DND-41 (cell line): ENCODE results near the gene SLC38A10.

ENCODE experiments used
- ATAC-seq: fragments of 200-7000 bp; cut with Tn5 transposase; 3 replicates; pipeline ENCODE4 v1.9.1; 2021; ENCODE audit warnings: low read depth; ENCODE audit not compliant: insufficient read depth
- DNase-seq: peaks from one replicate; pipeline ENCODE4 v3.0.0-alpha.2; 2020
- H2AFZ ChIP-seq: 2 replicates; pipeline ENCODE4 v1.6.0; 2012; ENCODE audit warnings: low read depth, low read length
- H3K27ac ChIP-seq: 2 replicates; pipeline ENCODE4 v1.5.1; 2012; ENCODE audit warnings: low read length, inconsistent platforms
- H3K27me3 ChIP-seq: fragments of 200-600 bp; sonication (generic); 2 replicates; pipeline ENCODE4 v1.6.0; 2012; ENCODE audit warnings: low read length, mild to moderate bottlenecking, inconsistent platforms; ENCODE audit not compliant: insufficient read depth, poor library complexity
- H3K36me3 ChIP-seq: 2 replicates; pipeline ENCODE4 v1.5.1; 2012; ENCODE audit warnings: low read length, inconsistent platforms; ENCODE audit not compliant: insufficient read depth
- H3K4me1 ChIP-seq: 2 replicates; pipeline ENCODE4 v1.5.1; 2012; ENCODE audit warnings: mild to moderate bottlenecking, low read length; ENCODE audit not compliant: insufficient read depth
- H3K4me2 ChIP-seq: 2 replicates; pipeline ENCODE4 v1.6.0; 2012; ENCODE audit warnings: mild to moderate bottlenecking, moderate library complexity, low read length, inconsistent platforms; ENCODE audit not compliant: insufficient read depth
- H3K4me3 ChIP-seq, 2 experiments: fragments of 200-600 bp in 1 of 2; shearing (Covaris generic) in 1 of 2; 2 replicates each; pipeline ENCODE4 v1.5.1; 2012 to 2016; ENCODE audit warnings: inconsistent platforms in 2 of 2, low read length in 2 of 2, mild to moderate bottlenecking in 2 of 2, low read depth in 1 of 2, moderate library complexity in 1 of 2
- H3K79me2 ChIP-seq: 2 replicates; pipeline ENCODE4 v1.6.0; 2012; ENCODE audit warnings: low read length, inconsistent platforms; ENCODE audit not compliant: insufficient read depth
- H3K9ac ChIP-seq: 2 replicates; pipeline ENCODE4 v1.6.0; 2012; ENCODE audit warnings: low read depth, mild to moderate bottlenecking, inconsistent platforms, low read length, moderate library complexity
- H3K9me3 ChIP-seq: 2 replicates; pipeline ENCODE4 v1.5.1; 2012; ENCODE audit warnings: low read length, moderate library complexity, mild to moderate bottlenecking, inconsistent platforms; ENCODE audit not compliant: insufficient read depth, severe bottlenecking
- H4K20me1 ChIP-seq: 2 replicates; pipeline ENCODE4 v1.6.0; 2012; ENCODE audit warnings: low read length; ENCODE audit not compliant: insufficient read depth
- EZH2 ChIP-seq: IDR thresholded peaks from 3 replicates; pipeline ENCODE4 v1.6.1; 2012; ENCODE audit warnings: borderline replicate concordance, low read depth, mild to moderate bottlenecking, moderate library complexity, low read length, inconsistent platforms; ENCODE audit not compliant: severe bottlenecking
- TF ChIP-seq, protein P1 (sequence below): IDR thresholded peaks from 2 replicates; pipeline ENCODE4 v1.5.1; 2012; ENCODE audit warnings: borderline replicate concordance, low read length, moderate library complexity, mild to moderate bottlenecking; ENCODE audit not compliant: poor library complexity, severe bottlenecking; ENCODE audit errors: extremely low read depth

The SLC38A10 gene

GRCh38 chr17:81206657-81207056 is 88.5 kb downstream of the SLC38A10 start:
- ATAC-seq (no peak), DNase-seq (no peak)
- Histone ChIP-seq H3K27ac (no peak overlapping the region), H3K9me3 (no peaks in the 10 kb centered on the region), H3K36me3 (peaks cover 51% of the 10 kb centered on the region), H3K79me2 (no peaks in the 10 kb centered on the region), H3K9ac (no peak overlapping the region), H3K4me2 (no peak overlapping the region), H4K20me1 (peaks cover 20% of the 10 kb centered on the region; the same call in 1 of the 2 replicates), H2AFZ (no peak overlapping the region), H3K27me3 (no peaks in the 10 kb centered on the region), H3K4me3 (no peak overlapping the region), H3K4me1 (no peaks in the 10 kb centered on the region)
- TF ChIP-seq, protein P1, sequence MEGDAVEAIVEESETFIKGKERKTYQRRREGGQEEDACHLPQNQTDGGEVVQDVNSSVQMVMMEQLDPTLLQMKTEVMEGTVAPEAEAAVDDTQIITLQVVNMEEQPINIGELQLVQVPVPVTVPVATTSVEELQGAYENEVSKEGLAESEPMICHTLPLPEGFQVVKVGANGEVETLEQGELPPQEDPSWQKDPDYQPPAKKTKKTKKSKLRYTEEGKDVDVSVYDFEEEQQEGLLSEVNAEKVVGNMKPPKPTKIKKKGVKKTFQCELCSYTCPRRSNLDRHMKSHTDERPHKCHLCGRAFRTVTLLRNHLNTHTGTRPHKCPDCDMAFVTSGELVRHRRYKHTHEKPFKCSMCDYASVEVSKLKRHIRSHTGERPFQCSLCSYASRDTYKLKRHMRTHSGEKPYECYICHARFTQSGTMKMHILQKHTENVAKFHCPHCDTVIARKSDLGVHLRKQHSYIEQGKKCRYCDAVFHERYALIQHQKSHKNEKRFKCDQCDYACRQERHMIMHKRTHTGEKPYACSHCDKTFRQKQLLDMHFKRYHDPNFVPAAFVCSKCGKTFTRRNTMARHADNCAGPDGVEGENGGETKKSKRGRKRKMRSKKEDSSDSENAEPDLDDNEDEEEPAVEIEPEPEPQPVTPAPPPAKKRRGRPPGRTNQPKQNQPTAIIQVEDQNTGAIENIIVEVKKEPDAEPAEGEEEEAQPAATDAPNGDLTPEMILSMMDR, result no peak
- TF ChIP-seq EZH2, result no peak

- ATAC-seq (no peak), DNase-seq (no peak)
- H3K4me3 ChIP-seq, result no peak overlapping the region
- H3K79me2 ChIP-seq, result no peaks in the 10 kb centered on the region
- no peak overlapping the region for H3K9ac ChIP-seq
- H4K20me1 ChIP-seq, result peaks cover 16% of the 10 kb centered on the region; the same call in 1 of the 2 replicates
- peaks cover 51% of the 10 kb centered on the region for H3K36me3 ChIP-seq
- TF ChIP-seq, protein P1, result no peak
- TF ChIP-seq EZH2, result no peak
- H3K4me2 ChIP-seq, result no peak overlapping the region
- H2AFZ ChIP-seq, result no peak overlapping the region
- no peak overlapping the region for H3K27ac ChIP-seq
- H3K4me1 ChIP-seq, result no peaks in the 10 kb centered on the region
- H3K27me3 ChIP-seq, result no peaks in the 10 kb centered on the region
- no peaks in the 10 kb centered on the region for H3K9me3 ChIP-seq
These were observed 88.9 kb downstream of the SLC38A10 start for GRCh38 chr17:81206166-81206565.

DNA sequence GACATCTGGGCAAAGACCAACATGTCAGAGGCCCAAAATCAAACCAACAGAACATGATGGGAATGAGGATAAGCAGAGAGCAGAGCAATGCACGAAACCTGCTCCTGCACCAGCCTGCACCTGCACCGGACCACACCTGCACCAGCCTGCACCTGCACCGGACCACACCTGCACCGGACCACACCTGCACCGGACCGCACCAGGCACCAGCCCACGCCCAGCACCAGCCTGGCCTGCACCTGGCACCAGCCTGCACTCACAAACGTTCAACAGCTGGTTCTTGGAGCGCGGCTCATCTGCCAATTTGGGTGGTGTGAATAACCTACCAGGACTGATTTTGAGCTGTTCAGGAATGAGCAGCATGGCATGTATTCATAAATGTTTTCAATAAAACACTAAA is 90.5 kb downstream of the SLC38A10 start:
- no peak for TF ChIP-seq EZH2
- TF ChIP-seq, protein P1, result no peak
- no peak overlapping the region; the same call in 1 of the 2 replicates for H3K27ac ChIP-seq
- no peaks in the 10 kb centered on the region for H3K27me3 ChIP-seq
- H3K79me2 ChIP-seq, result no peaks in the 10 kb centered on the region
- H3K36me3 ChIP-seq, result peaks cover 60% of the 10 kb centered on the region
- no peak for DNase-seq
- no peak overlapping the region for H2AFZ ChIP-seq
- H3K4me2 ChIP-seq, result no peak overlapping the region
- no peak for ATAC-seq
- H3K4me3 ChIP-seq, result no peak overlapping the region
- no peak overlapping the region for H3K9ac ChIP-seq
- H4K20me1 ChIP-seq, result peaks cover 12% of the 10 kb centered on the region; the same call in 1 of the 2 replicates
- H3K9me3 ChIP-seq, result no peaks in the 10 kb centered on the region
- no peaks in the 10 kb centered on the region for H3K4me1 ChIP-seq

DNA sequence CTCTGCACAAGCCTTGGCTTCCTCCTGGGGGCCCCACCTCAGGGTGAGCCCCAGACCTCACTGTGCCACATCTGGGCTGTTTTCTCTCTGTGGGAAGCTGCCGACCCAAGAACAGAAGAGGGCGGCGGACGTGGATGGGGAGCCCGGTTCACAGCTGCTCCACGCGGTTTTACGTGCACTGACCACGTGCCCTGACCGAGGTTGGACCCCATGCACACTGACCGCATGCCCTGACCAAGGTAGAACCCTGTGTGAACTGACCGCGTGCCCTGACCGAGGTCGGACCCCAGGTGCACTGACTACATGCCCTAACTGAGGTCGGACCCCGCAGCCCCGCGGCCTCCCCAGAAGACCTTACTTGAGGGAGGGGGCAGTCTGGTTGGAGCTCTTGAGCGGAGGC is 92.0 kb downstream of the SLC38A10 start:
- Histone ChIP-seq H3K36me3 (peaks cover 61% of the 10 kb centered on the region), H3K27ac (no peak overlapping the region), H2AFZ (no peak overlapping the region), H3K79me2 (no peaks in the 10 kb centered on the region), H3K27me3 (no peaks in the 10 kb centered on the region), H3K4me3 (no peak overlapping the region), H3K4me2 (no peak overlapping the region), H4K20me1 (peaks cover 7% of the 10 kb centered on the region; the same call in 1 of the 2 replicates), H3K9me3 (no peaks in the 10 kb centered on the region), H3K9ac (no peak overlapping the region), H3K4me1 (no peaks in the 10 kb centered on the region)
- TF ChIP-seq EZH2, result no peak
- TF ChIP-seq, protein P1, result no peak
- ATAC-seq, result no peak
- no peak for DNase-seq
